Measurements from ENCODE around the gene WBP4. TPM values are rescaled to one million over a fixed set of nuclear protein-coding genes. Genes with fewer than 3 reads are reported as not detected.
"Not testable (repeated sequence)": the region's sequence is repeated elsewhere in the genome, so short reads cannot be mapped to it uniquely, and the experiment has no call there.

Gene WBP4
- total RNA-seq, 1 experiment from 2014 or later, result 11.4 TPM

- DNase-seq (ENCODE audit: low read depth, low spot score), result peak; percentile 86
- in situ Hi-C loops (cut with HindIII; ENCODE audit: low pct_unique_long_range_greater_than_20kb, low sequenced_read_pairs), result no loop called here
Measured at GRCh38 chr13:41060724-41061074, 610 bp upstream of the WBP4 start.

- in situ Hi-C loops (cut with HindIII; ENCODE audit: low pct_unique_long_range_greater_than_20kb, low sequenced_read_pairs), result no loop called here
- peak; percentile 87 for DNase-seq (ENCODE audit: low read depth, low spot score)
Measured at GRCh38 chr13:41061914-41062837, 867 bp downstream of the WBP4 start.

- in situ Hi-C loops (cut with HindIII; ENCODE audit: low pct_unique_long_range_greater_than_20kb, low sequenced_read_pairs), result no loop called here
Measured at GRCh38 chr13:41064493-41064892, 3.2 kb downstream of the WBP4 start.

GRCh38 chr13:41065078-41065477 lies 3.8 kb downstream of the WBP4 start:
- no peak for DNase-seq (ENCODE audit: low read depth, low spot score)
- in situ Hi-C loops (cut with HindIII; ENCODE audit: low pct_unique_long_range_greater_than_20kb, low sequenced_read_pairs), result no loop called here

More at GRCh38 chr13:41064493-41064892, 3.2 kb downstream of the WBP4 start:
- no peak for DNase-seq (ENCODE audit: low read depth, low spot score)

GRCh38 chr13:41074523-41074922 lies 13.2 kb downstream of the WBP4 start:
- no peak for DNase-seq (ENCODE audit: low read depth, low spot score)
- in situ Hi-C loops (cut with HindIII; ENCODE audit: low pct_unique_long_range_greater_than_20kb, low sequenced_read_pairs), result no loop called here

- in situ Hi-C loops (cut with HindIII; ENCODE audit: low pct_unique_long_range_greater_than_20kb, low sequenced_read_pairs), result no loop called here
- peak; percentile 59 for DNase-seq (ENCODE audit: low read depth, low spot score)
Measured at GRCh38 chr13:41075034-41075433, 13.7 kb downstream of the WBP4 start.

GRCh38 chr13:41075485-41075884 lies 14.2 kb downstream of the WBP4 start:
- in situ Hi-C loops (cut with HindIII; ENCODE audit: low pct_unique_long_range_greater_than_20kb, low sequenced_read_pairs), result no loop called here
- DNase-seq (ENCODE audit: low read depth, low spot score), result no peak

GRCh38 chr13:41077475-41077874 lies 16.2 kb downstream of the WBP4 start:
- in situ Hi-C loops (cut with HindIII; ENCODE audit: low pct_unique_long_range_greater_than_20kb, low sequenced_read_pairs), result no loop called here

GRCh38 chr13:41079725-41080124 lies 18.4 kb downstream of the WBP4 start:
- DNase-seq (ENCODE audit: low read depth, low spot score), result no peak
- in situ Hi-C loops (cut with HindIII; ENCODE audit: low pct_unique_long_range_greater_than_20kb, low sequenced_read_pairs), result no loop called here

More at GRCh38 chr13:41077475-41077874, 16.2 kb downstream of the WBP4 start:
- no peak for DNase-seq (ENCODE audit: low read depth, low spot score)

- DNase-seq (ENCODE audit: low read depth, low spot score), result no peak
- in situ Hi-C loops (cut with HindIII; ENCODE audit: low pct_unique_long_range_greater_than_20kb, low sequenced_read_pairs), result no loop called here
Measured at GRCh38 chr13:41085961-41086585, 24.8 kb downstream of the WBP4 start.

GRCh38 chr13:41095681-41096080 lies 34.4 kb downstream of the WBP4 start:
- in situ Hi-C loops (cut with HindIII; ENCODE audit: low pct_unique_long_range_greater_than_20kb, low sequenced_read_pairs), result not testable (repeated sequence)

GRCh38 chr13:41098761-41099160 lies 37.5 kb downstream of the WBP4 start:
- in situ Hi-C loops (cut with HindIII; ENCODE audit: low pct_unique_long_range_greater_than_20kb, low sequenced_read_pairs), result no loop called here
- DNase-seq (ENCODE audit: low read depth, low spot score), result no peak

More at GRCh38 chr13:41095681-41096080, 34.4 kb downstream of the WBP4 start:
- DNase-seq (ENCODE audit: low read depth, low spot score), result not testable (repeated sequence)

- DNase-seq (ENCODE audit: low read depth, low spot score), result no peak
- in situ Hi-C loops (cut with HindIII; ENCODE audit: low pct_unique_long_range_greater_than_20kb, low sequenced_read_pairs), result no loop called here
Measured at GRCh38 chr13:41099986-41100385, 38.7 kb downstream of the WBP4 start.

GRCh38 chr13:41107104-41107571 lies 45.8 kb downstream of the WBP4 start:
- in situ Hi-C loops (cut with HindIII; ENCODE audit: low pct_unique_long_range_greater_than_20kb, low sequenced_read_pairs), result no loop called here
- DNase-seq (ENCODE audit: low read depth, low spot score), result no peak

GRCh38 chr13:41107584-41108014 lies 46.3 kb downstream of the WBP4 start:
- in situ Hi-C loops (cut with HindIII; ENCODE audit: low pct_unique_long_range_greater_than_20kb, low sequenced_read_pairs), result no loop called here
- DNase-seq (ENCODE audit: low read depth, low spot score), result no peak

GRCh38 chr13:41111454-41111853 lies 50.1 kb downstream of the WBP4 start:
- DNase-seq (ENCODE audit: low read depth, low spot score), result no peak
- in situ Hi-C loops (cut with HindIII; ENCODE audit: low pct_unique_long_range_greater_than_20kb, low sequenced_read_pairs), result no loop called here

GRCh38 chr13:41117869-41118268 lies 56.6 kb downstream of the WBP4 start:
- in situ Hi-C loops (cut with HindIII; ENCODE audit: low pct_unique_long_range_greater_than_20kb, low sequenced_read_pairs), result no loop called here
- DNase-seq (ENCODE audit: low read depth, low spot score), result no peak

GRCh38 chr13:41122838-41123237 lies 61.5 kb downstream of the WBP4 start:
- DNase-seq (ENCODE audit: low read depth, low spot score), result no peak
- in situ Hi-C loops (cut with HindIII; ENCODE audit: low pct_unique_long_range_greater_than_20kb, low sequenced_read_pairs), result no loop called here

GRCh38 chr13:41127701-41128100 lies 66.4 kb downstream of the WBP4 start:
- peak; percentile 20 for DNase-seq (ENCODE audit: low read depth, low spot score)
- in situ Hi-C loops (cut with HindIII; ENCODE audit: low pct_unique_long_range_greater_than_20kb, low sequenced_read_pairs), result no loop called here
